Measurements from ENCODE around the gene MAP4K4. TPM values are rescaled to one million over a fixed set of nuclear protein-coding genes. Genes with fewer than 3 reads are reported as not detected.
"Not testable (repeated sequence)": the region's sequence is repeated elsewhere in the genome, so short reads cannot be mapped to it uniquely, and the experiment has no call there.

The MAP4K4 gene
- total RNA-seq, 2 experiments from 2014 or later = 25.2 to 25.8 TPM

DNA sequence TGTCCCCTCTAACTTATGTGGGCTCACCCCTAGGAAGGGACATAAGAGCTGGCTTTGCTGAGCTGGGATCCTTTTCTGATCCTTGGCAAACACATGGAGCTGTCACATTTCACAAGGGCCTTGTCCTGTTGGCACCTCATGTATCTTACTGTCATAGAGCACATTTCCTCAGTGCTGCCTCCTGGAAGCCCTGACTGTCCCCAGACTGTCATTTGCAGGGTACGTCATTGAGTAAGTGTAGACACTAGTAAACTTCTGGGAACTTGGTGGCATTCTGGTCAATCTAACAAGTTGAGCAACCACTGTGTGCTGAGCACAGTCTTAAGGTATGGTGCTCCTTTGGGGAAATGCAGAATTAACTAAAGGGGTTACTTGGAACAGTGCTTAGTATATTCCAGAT, 199.8 kb downstream of the MAP4K4 start:
- CTCF ChIA-PET = interaction anchor here (1.2 kb wide), 1 partner anchor 13 kb away, joined by 3 read pairs; no protein-coding TSS in a partner anchor

GRCh38 chr2:101899265-101899664, 201.8 kb downstream of the MAP4K4 start:
- ChIA-PET CTCF (no interaction called here), POLR2A (no interaction called here)

More for the DNA sequence above, 199.8 kb downstream of the MAP4K4 start:
- POLR2A ChIA-PET = no interaction called here

- ChIA-PET CTCF (no interaction called here), POLR2A (no interaction called here)
Measured at GRCh38 chr2:101899871-101900270, 202.4 kb downstream of the MAP4K4 start.

DNA sequence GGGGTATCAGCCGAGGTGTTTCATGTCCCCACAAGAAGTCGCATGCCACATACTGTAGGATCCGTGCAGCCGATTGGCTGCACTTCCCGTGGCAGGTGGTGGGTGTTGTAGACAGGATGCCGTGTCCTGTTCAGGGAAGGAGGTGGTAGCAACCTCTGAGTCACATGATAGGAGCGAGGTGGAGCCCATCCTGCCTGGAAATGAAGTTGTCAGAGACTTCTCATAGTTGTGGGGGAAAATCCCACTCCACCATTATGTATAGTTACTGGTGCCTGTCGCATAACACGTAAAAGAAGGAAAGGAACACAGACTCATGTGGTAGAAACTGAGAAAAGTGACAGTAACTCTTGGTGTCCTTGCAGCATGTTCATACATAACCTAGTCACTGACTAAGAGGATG, 202.9 kb downstream of the MAP4K4 start:
- ChIA-PET POLR2A (interaction anchor here (0.7 kb wide), 1 partner anchor 469 kb away, joined by 3 read pairs; no protein-coding TSS in a partner anchor), CTCF (no interaction called here)

GRCh38 chr2:101901241-101901640, 203.7 kb downstream of the MAP4K4 start:
- POLR2A ChIA-PET = no interaction called here
- CTCF ChIA-PET = no interaction called here

GRCh38 chr2:101902169-101902568, 204.7 kb downstream of the MAP4K4 start:
- ChIA-PET POLR2A (no interaction called here), CTCF (no interaction called here)

- ChIA-PET CTCF (no interaction called here), POLR2A (no interaction called here)
Measured at GRCh38 chr2:101904916-101905315, 207.4 kb downstream of the MAP4K4 start.

DNA sequence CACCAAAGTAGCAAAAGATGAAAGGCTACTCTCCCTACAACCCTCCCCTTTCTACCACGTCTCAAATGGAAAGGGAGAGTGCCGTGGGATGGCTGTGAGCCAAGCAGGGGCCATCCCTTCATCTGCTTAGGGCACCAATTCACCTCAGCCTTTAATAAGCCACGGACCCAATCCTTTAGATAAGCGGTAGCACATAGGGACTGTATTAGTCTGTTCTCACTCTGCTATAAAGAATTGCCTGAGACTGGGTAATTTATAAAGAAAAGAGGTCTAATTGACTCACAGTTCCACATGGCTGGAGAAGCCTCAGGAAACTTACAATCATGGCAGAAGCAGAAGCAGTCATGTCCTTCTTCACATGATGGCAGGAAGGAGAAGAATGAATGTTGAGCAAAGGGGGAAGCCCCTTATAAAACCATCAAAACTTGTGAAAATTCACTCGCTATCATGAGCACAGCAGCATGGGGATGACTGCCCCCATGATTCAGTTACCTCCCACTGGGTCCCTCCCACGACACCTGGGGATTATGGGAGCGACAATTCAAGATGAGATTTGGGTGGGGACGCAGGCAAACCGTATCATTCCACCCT, 208.3 kb downstream of the MAP4K4 start:
- CTCF ChIA-PET = no interaction called here
- POLR2A ChIA-PET = no interaction called here

DNA sequence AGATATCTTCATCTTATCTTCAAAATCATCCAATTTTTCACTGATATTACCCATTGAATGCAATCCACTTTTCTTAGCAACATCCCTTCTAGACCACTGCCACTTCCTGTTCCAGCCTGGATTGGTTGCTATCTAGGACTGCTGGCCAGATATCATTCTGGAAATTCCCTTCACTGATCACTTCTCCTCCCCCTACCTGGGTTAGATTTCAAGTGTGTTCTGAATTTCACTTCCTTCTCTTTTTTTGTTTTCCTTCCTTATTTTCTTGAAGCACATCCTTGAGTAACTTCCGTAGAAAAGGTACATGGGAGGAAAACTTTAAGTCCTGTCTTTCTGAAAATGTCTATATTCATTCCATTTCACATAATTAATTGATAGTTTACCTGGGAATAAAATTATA, 212.3 kb downstream of the MAP4K4 start:
- ChIA-PET POLR2A (no interaction called here), CTCF (no interaction called here)

DNA sequence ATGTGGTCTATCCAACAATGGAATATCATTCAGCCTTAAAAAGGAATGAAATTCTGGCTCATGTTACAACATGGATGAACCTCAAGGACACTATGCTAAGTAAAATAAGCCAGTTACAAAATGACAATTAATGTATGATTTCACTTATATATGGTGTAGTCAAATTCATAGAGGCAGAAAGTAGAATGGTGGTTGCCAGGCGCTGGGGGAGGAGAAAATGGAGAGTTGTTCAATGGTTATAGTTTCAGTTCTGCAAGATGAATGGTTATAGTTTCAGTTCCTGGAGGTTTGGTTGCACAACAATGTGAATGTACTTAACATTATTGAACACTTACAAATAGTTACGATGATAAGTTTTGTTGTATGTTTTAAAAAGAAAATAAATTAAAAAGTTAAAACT, 215.0 kb downstream of the MAP4K4 start:
- ChIA-PET POLR2A (no interaction called here), CTCF (no interaction called here)

DNA sequence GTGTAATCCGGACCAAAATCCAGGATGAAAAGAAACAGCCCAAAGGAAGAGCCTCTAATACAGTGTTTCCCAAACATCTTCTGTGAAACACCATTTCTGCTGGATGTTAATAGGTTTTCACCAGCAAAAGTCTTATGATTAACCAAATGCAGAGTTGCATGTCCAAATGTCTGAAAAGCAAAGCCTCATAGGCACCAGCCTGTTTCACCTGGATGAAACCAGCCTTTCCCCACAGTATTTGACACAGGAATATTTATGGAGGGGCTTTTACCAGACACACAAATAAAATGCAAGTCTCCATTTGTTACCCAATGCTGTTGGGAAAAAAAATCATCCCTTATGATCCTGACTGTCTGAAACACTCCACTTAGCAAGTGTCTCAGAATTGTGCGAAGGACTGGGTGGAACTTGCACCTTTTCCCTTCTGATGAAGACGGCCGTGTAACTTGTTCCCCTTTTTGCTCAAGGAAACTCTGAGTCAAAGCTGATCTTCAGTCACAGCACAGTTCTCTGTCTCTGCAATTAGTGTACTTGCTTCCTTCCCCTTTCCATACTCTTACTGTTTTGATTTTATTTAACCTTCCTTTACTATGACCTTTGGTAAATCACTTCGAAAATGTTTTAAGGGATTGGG, 223.9 kb downstream of the MAP4K4 start:
- ChIA-PET POLR2A (no interaction called here), CTCF (no interaction called here)

DNA sequence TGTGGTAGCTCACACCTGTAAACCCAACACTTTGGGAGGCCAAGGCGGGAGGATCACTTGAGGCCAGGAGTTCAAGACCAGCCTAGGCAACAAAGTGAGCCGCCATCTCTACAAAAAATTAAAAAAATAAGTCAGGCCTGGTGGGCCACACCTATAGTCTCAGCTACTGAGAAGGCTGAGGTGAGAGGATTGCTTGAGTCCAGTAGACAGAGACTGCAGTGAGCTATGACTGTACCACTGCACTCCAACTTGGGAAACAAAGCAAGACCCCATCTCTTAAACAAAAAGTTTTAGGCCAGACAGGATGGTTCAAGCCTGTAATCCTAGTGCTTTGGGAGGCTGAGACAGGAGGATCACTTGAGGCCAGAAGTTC, 224.4 kb downstream of the MAP4K4 start:
- ChIA-PET POLR2A (no interaction called here), CTCF (no interaction called here)

GRCh38 chr2:101924311-101924710, 226.8 kb downstream of the MAP4K4 start:
- POLR2A ChIA-PET, CTCF ChIA-PET: not testable (repeated sequence)

DNA sequence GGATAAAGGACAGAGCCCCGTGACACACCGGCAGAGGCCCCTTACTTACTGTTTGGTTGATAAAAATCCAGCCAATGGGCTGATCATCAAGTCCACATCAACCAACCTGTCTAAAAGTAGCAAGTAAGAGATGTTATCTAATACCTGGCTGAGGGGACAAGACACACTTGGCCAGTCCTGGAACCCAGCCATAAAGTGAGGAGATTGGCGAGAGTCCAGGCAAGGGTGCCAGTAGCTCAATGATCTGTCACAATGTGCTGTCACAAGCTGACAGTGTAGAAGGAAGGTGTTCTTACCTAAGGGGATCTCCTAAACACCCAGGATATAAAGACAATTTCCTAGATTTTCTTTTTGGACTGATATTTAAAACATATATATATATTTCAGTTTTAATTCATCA, 232.5 kb downstream of the MAP4K4 start:
- CTCF ChIA-PET = no interaction called here
- POLR2A ChIA-PET = no interaction called here

DNA sequence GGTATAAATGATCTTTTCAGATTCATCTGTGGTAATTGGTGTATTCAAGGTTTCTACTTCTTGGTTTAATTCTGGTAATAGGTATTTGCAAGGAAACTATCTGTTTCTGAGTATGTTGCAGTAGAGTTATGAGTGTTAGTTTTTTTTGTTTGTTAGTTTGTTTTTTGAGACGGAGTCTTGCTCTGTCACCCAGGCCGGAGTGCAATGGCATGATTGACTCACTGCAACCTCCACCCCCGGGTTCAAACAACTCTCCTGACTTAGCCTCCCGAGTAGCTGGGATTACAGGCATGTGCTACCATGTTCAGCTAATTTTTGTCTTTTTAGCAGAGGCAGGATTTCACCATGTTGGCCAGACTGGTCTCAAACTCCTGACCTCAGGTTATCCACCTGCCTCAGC, 233.3 kb downstream of the MAP4K4 start:
- CTCF ChIA-PET = no interaction called here
- POLR2A ChIA-PET = no interaction called here

DNA sequence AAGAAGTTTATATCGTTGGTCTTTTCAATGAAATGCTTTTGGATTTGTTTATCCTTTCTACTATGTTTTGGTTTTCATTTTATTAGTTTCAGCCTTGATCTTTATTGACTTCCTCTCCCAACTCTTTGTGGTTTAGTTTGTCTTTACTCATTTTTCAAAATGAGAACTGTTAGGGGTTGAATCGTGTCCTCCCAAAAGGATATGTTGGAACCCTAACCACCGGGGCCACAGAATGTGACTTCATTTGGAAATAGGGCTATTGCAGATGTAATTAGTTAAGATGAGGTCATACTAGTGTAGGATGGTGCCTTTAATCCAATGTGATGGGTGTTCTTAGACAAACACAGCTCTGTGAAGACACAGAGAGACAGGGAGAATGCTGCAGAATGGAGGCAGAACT, 233.9 kb downstream of the MAP4K4 start:
- POLR2A ChIA-PET = no interaction called here
- CTCF ChIA-PET = no interaction called here

DNA sequence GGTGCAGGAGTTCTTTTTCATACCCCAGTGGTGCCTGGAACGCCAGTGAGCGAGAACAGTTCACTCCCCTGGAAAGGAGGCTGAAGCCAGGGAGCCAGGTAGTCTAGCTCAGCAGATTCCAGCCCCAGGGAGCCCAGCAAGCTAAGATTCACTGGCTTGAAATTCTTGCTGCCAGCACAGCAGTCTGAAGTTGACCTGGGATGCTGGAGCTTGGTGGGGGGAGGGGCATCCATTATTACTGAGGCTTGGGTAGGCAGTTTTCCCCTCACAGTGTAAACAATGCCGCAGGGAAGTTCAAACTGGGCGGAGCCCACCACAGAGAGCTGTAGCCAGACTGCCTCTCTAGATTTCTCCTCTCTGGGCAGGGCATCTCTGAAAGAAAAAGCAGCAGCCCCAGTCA, 238.3 kb downstream of the MAP4K4 start:
- CTCF ChIA-PET, POLR2A ChIA-PET: not testable (repeated sequence)

DNA sequence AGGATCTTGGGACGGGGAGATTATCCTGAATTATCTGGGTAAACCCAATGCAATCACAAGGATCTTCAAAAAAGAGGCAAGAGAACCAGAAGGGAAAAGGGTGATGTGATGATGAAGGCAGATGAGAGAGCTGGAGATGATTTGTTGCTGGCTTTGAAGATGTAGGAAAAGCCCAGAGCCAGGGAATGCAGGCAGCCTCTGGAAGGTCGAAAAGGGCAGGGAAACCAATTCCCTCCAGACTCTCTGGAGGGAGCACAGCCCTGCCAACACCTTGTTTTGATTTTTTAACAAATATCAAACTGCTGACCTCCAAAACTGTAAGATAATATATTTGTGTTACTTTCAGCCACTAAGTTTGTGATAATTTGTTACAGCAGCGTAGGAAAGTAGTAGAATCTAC, 245.3 kb downstream of the MAP4K4 start:
- ChIA-PET POLR2A (no interaction called here), CTCF (no interaction called here)

Data from activated CD8-positive, alpha-beta memory T cell treated with anti-CD3 and anti-CD28 coated beads for 36 hours (primary cell).